IPS-18c (cell line): ENCODE results near the gene FNIP1.
"Not testable (repeated sequence)": the region's sequence is repeated elsewhere in the genome, so short reads cannot be mapped to it uniquely, and the experiment has no call there.

Experiments
- H3K4me3 ChIP-seq: 2 replicates; pipeline ENCODE4 v1.7.0; 2013; ENCODE audit warnings: low read depth, mild to moderate bottlenecking, low read length, moderate library complexity; ENCODE audit not compliant: insufficient read depth
- H3K9me3 ChIP-seq: one replicate; pipeline ENCODE4 v1.6.1; 2013; ENCODE audit warnings: mild to moderate bottlenecking, low read length, moderate library complexity; ENCODE audit not compliant: control insufficient read depth, insufficient read depth

FNIP1 gene

DNA sequence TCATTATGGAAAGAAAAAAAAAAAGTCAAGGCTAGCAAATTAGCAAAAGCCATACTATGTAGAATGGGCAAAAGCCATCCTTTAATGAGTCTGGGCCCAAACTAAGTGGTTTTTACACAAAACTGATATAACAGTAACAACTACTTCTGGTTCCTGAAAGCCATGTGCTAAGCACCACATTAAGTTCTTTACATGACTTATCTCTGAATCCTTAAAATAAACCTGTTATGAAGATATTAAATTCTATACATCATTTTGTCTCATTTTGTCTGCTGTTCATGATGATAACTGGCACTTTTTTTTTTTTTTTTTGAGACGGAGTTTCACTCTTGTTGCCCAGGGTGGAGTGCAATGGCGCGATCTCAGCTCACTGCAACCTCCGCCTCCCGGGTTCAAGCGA lies 5.0 kb downstream of the FNIP1 start:
- no peak overlapping the region for H3K4me3 ChIP-seq
- H3K9me3 ChIP-seq = no peaks in the 10 kb centered on the region

DNA sequence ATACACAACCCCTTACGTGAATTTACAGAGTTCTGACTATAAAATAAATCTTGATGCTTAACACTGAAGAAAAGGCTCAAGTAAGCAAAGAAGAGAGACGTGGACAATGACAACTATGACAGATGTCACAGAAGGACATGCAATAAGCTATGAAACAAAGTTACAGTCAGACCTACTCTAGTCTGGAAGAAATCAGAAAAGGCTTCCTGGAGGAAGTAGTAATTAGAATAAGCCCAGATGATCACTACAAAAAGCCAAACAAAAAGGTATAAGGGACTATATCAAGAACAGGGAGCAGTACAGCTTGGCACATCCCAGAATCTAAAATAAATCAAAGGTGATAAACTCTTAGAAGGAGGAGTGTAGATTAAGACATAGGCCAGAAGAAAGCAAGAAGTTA lies 6.3 kb downstream of the FNIP1 start:
- H3K9me3 ChIP-seq = no peaks in the 10 kb centered on the region
- no peak overlapping the region for H3K4me3 ChIP-seq

DNA sequence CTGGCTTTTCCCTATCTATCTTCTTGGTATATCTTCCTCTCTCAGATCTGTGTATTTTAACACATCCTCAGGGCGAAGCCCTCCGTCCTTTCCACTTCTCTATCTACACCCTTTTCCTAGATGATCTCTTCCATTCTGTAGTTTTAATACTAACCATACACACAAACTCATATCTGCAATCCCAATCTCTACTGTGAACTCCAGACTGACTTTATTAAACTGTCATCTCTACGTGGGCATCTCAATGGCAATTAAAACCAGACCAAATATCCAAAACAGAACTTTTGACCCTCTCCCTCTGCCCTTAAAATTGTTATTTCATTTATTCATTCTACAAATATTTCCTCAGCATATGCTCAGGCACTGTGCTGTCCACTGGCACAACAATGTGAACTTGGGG lies 7.1 kb downstream of the FNIP1 start:
- no peak overlapping the region for H3K4me3 ChIP-seq
- no peaks in the 10 kb centered on the region for H3K9me3 ChIP-seq

DNA sequence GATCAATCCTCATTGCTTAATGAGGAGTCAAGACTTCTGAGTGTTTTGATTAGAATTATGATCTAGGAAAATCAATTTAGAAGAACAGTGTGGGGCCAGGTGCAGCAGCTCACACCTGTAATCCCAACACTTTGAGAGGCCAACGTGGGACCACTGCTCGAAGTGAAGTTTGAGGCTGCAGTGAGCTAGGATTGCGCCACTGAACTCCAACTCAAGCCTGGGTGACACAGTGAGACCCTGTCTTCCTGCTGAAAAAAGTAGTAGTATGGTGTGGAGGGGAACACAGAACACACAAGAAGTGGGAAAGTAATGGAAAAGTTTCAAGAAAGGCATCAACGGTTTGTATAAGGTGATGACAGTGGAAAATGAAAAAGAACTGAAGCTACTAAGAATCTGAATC lies 9.1 kb downstream of the FNIP1 start:
- no peak overlapping the region for H3K4me3 ChIP-seq
- H3K9me3 ChIP-seq = no peaks in the 10 kb centered on the region

DNA sequence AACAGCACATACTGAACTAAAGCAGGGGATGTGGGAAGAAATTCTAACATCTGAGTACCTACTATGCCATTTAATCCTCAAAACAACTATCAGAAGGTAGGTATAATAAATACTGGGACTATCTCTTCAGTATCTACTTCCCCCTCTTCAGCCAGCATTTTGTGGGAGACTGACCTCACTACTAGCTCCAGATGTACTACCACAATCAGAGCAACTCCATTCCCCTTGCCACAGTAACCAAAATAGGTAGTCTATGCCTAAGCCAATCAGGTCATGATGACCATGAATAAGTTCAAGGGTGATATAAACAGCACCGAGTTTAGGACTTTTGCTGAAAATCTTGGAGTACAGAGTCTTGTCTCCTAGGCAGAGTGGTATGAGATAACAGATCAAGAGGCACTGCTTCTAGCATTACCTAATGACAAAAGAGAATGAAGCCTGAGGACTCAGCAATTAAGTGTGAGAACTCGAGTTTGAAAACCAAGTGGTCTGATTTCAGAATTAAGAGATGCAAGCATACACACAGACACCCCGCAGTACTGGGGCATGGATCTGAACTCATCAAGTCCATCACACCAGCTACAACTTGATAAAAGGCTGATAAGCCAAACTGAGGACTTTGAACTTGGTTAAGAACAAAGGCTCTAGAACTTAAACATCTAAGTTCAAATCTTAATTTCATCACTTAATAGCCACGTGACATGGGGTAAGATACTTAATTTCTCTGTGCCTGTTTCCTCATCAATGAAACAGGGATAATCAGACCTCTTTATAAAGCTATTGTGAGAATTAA lies 9.7 kb downstream of the FNIP1 start:
- Histone ChIP-seq H3K4me3 (no peak overlapping the region), H3K9me3 (no peaks in the 10 kb centered on the region)

DNA sequence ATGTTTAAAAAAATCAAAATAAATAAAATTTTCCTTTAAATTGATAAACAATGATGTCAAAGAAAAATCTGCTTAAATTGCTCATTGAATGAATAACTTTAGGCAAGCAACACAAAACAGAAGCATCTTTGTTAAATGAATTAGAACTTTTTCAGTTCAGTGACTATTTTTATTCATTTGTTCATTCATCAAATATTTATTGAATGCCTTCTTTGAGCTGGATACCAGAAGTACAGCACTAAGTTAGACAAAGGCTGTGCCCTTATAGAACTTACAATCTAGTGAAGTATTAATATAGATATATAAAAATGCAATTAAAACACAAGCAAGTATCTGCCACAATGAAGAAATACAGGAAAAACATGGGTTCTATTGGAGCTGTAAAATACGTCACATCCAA lies 10.8 kb downstream of the FNIP1 start:
- Histone ChIP-seq H3K4me3 (no peak overlapping the region), H3K9me3 (no peaks in the 10 kb centered on the region)

DNA sequence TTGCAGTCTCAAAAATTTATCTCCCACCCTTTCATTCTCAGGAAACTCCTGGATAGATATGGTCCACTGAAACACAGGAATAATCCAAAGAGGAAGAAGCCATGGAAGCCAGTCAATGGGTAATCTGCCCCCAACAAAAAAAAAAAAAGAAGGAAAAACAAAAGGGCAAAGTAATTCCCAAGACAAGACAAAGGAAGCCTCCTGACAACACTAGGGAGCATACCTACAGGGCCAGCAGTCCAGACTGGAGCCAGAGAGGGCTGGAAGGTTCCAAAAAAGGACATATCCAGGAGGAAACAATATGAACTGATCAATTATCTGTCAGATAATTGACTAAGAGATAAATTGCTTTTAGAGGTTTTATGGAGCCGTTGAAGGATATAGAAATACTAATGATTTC lies 12.9 kb downstream of the FNIP1 start:
- no peak overlapping the region for H3K4me3 ChIP-seq

DNA sequence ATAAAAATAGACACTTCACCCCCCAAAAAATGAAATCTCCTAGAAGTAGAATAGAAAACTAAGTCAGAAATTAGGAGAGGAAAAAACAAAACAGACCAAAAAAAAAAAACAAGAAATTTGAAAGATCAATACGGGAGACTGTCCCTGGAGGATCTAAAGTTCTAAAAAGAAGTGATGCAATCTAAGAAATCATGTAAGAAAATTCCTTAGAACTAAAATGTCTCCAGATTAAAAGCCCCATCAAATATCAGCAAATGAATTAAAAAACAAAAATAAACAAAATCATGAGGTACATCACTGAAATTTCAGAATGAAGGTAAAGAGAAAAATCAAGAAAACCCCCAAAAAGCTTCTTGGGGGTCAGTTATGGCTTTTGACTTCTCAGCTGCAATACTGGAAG lies 13.5 kb downstream of the FNIP1 start:
- Histone ChIP-seq H3K9me3 (no peaks in the 10 kb centered on the region), H3K4me3 (no peak overlapping the region)

More for the DNA sequence above, 12.9 kb downstream of the FNIP1 start:
- H3K9me3 ChIP-seq = no peaks in the 10 kb centered on the region

DNA sequence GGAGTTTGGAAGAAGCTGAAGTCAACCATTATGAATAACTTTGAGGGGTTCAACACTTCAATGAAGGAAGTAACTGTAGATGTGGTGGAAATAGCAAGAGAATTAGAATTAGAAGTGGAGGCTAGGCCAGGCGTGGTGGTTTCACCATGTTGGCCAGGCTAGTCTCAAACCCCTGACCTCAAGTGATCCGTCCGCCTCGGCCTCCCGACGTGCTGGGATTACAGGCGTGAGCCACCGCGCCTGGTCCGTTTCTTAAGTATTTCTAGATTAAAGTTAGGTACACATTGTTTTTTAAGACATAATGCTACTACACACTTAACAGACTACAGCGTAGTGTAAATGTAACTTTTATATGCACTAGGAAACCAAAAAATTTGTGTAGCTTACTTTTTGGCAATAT lies 14.1 kb downstream of the FNIP1 start:
- Histone ChIP-seq H3K9me3 (no peaks in the 10 kb centered on the region), H3K4me3 (no peak overlapping the region)

DNA sequence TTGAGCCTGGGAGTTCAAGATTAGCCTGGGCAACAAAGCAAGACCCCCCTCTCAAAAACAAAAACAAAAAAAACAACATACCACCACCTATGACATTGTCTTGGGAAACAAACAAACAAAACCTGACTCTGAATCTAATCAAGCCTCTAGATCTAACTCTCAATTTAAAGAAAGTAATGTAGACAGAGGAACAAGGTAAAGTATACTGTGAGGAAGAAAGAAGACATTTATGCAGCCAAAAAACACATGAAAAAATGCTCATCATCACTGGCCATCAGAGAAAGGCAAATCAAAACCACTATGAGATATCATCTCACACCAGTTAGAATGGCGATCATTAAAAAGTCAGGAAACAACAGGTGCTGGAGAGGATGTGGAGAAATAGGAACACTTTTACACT lies 18.7 kb downstream of the FNIP1 start:
- not testable (repeated sequence) for H3K9me3 ChIP-seq, H3K4me3 ChIP-seq

DNA sequence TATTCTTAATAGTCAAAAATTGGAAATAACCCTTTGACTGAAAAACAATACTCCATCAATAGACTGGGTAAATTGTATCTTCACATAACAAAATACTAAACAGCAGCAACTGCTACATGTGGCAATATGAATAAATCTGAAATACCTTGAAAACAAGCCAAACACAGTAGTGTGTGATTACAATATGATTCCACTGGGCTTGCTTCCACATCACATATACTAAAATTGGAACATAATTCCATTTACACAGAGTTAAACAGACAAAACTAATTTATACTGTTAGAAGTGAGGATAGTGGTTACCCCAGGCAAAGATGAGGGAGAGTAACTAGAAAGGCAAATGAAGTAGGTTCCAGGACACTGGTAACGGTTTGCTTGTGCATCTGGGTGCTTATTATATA lies 20.4 kb downstream of the FNIP1 start:
- H3K9me3 ChIP-seq = no peaks in the 10 kb centered on the region
- no peak overlapping the region for H3K4me3 ChIP-seq

DNA sequence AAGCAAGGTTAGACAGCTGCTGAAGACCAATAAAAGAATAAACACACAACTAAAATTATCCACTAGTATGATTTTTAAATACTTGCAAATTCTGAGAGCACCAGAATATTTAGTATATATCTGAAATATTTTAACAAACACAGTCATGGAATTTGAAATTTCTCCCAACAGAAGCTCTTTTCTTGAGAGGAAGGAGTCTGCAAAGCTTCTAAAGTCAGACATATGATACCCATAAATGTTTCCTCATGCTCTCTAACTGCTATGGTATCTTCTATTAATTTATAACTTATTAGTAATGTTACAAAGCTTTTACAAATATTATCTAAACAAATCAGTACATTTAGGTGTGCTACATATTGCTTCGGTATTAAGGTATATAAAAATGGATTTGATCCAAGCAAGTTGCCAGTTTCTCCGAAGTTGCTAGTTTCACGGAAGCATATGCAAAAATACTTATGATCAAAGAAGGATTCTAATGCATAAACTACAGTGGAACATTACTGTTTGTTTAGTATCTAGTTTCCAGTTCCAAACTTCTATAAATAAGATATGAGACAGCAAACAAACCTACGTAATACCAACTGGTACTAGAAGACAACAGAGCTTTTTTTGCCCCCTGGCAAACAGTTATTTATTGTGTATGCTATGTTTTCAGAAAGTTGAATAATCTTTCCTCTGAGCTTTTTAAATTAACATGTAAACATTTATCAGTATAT lies 22.0 kb downstream of the FNIP1 start:
- Histone ChIP-seq H3K9me3 (no peaks in the 10 kb centered on the region), H3K4me3 (no peak overlapping the region)

DNA sequence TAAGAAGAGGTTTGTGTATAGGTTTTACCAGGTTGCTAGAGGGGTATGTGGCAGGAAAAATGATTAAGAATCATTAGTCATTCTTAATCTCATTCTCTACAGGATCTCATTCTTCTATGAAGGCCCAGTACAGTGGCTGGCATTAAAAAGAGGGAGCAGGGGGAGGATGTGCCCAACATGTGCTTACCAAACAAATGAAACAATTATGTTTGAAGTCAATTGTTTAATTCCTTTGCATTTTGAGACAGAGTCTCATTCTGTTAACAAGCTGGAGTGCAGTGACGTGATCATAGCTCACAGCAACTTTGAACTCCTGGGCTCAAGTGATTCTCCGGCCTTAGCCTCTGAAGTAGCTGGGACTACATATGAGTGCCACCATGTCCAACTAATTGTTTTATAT lies 23.0 kb downstream of the FNIP1 start:
- Histone ChIP-seq H3K4me3 (no peak overlapping the region), H3K9me3 (no peaks in the 10 kb centered on the region)

DNA sequence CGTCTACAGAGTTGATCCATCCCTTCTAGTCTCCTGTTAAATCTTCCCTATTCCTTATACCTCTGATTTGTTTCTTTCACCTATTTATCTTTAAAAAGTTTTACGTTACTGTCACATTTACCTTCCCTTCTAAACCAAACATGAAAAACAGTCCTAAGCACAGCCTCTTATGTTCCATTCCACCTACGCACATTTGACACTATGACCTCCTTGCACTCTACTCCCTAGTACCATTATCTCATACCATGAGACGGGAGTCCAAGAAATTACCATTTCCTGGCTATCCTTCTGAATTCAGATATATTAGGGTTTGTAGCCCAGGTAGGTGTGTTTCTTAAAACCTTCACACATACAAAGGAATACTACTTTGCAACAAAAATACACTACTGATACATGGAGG lies 25.1 kb downstream of the FNIP1 start:
- Histone ChIP-seq H3K9me3 (no peaks in the 10 kb centered on the region), H3K4me3 (no peak overlapping the region)

DNA sequence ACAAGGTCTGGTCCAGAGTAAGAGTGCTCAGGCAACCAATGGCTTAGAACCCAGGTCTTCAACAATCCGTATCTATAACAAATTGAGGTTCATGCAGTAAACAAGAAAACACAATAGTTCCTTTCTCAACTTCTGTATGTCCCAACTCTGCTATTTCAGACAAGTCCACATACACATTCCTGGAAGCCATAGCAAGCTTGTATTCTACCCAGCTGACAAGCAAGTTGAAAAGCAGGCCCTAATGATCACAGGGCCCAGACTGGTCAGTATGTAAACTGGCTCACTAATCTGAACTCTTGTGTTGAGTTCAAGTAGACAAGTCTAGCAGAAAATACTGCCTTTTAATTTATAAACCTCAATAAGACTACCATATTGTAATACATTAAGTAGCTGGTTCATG lies 26.9 kb downstream of the FNIP1 start:
- Histone ChIP-seq H3K4me3 (no peak overlapping the region), H3K9me3 (no peaks in the 10 kb centered on the region)

DNA sequence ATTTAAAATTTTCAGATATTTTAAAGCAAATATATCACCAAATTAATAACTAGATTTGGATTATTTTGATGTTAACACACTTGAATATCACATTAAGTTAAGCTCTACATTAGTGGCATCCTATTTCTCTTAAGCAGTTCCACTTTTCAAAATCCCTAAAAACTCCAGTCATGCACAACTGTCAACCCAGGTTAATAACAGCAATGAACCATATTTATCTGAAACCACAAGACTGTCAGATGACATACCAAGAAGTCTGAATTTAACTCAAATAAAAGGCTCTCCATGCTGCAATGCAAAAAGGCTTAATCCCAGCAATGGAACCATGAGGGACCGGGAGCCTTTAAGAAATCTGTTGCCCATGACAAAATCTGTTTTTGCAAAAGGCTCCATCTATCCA lies 27.5 kb downstream of the FNIP1 start:
- Histone ChIP-seq H3K9me3 (no peaks in the 10 kb centered on the region), H3K4me3 (no peak overlapping the region)

DNA sequence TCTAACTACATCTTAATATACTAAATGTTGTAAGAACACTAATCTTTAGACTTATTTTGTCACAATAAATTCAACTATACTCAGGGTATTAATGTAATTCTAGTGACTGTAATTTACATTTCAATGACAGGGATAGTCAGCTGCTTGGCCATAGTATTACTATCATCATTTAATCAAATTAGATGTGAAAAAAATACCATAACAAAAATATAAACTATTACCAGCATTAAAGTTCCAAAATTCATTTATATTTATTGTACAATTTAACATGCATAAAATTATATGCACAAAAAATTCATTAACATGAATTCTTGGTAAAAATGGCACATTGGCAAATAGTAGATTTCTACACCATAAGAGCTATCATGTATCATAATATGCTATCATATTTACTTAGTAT lies 28.9 kb downstream of the FNIP1 start:
- H3K9me3 ChIP-seq = no peaks in the 10 kb centered on the region
- no peak overlapping the region for H3K4me3 ChIP-seq

DNA sequence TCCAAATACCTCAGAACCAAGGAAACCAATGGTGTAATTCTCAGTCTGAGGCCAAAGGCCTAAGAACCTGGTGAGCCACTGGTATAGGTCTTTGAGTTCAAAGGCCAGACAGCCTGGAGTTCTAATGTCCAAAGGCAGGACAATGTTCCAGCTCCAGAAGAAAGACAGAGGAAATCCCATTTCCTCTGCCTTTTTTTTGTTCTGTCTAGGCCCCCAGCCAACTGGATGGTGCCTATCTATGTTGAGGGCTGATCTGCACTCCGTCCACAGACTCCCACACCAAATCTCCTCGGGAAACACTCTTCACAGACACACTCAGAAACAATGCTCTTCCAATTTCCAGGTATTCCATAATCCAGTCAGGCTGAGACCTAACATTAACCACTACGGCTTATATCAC lies 30.1 kb downstream of the FNIP1 start:
- H3K4me3 ChIP-seq = no peak overlapping the region

DNA sequence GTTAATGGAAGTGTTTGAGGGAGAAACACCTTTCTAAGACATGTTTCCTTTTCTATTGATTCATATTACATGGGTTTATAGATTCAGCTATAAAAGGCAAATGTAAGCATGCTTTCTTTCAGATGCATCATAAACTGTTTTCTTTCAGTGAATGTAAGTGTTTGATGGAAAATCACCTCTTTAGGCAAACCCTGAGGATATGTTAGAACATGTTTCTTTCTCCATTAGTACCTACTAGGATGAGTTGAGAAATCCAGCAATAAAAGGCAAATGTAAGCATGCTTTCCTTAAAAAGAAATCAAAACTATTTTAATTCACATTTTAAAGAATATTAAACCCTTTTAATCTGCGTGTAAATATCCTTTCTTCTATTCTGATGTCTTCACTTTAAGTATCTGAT lies 31.6 kb downstream of the FNIP1 start:
- Histone ChIP-seq H3K9me3 (no peaks in the 10 kb centered on the region), H3K4me3 (no peak overlapping the region)

More for the DNA sequence above, 30.1 kb downstream of the FNIP1 start:
- no peaks in the 10 kb centered on the region for H3K9me3 ChIP-seq
